CD14-positive monocyte (primary cell): ENCODE data around the gene ALOX5. TPM values are rescaled to one million over a fixed set of nuclear protein-coding genes. Genes with fewer than 3 reads are reported as not detected.

Experiments used
- DNase-seq, 3 donors: peaks; one replicate each; pipeline ENCODE4 v3.0.0-alpha.2; 2011 to 2022
- H2AFZ ChIP-seq: 2 replicates; pipeline ENCODE4 v1.6.0; 2012; ENCODE audit warnings: mild to moderate bottlenecking, low read depth, low read length, inconsistent platforms; ENCODE audit not compliant: insufficient read depth, poor library complexity, severe bottlenecking
- H3K27ac ChIP-seq, 2 donors: 1 replicate in 1 of 2; 2 replicates in 1 of 2; pipeline ENCODE4 v1.5.1; 2012 to 2013; ENCODE audit warnings: low read length in 2 of 2, control low read depth in 1 of 2, inconsistent platforms in 1 of 2, low read depth in 1 of 2, mild to moderate bottlenecking in 1 of 2
- H3K27me3 ChIP-seq, 2 donors: one replicate each; pipeline versions ENCODE4 v1.6.0 to v1.6.1; 2011 to 2013; ENCODE audit warnings: low read length in 2 of 2; ENCODE audit not compliant: control insufficient read depth in 2 of 2, insufficient read depth in 2 of 2
- H3K36me3 ChIP-seq, 2 donors: replicated peaks in 1 of 2; 1 replicate in 1 of 2; 2 replicates in 1 of 2; pipeline versions ENCODE4 v1.5.1 to v1.6.1; 2012 to 2013; ENCODE audit warnings: low read length in 2 of 2, control low read depth in 1 of 2, inconsistent platforms in 1 of 2, mild to moderate bottlenecking in 1 of 2; ENCODE audit not compliant: insufficient read depth in 2 of 2, control insufficient read depth in 1 of 2
- H3K4me1 ChIP-seq, 2 donors: 1 replicate in 1 of 2; 2 replicates in 1 of 2; pipeline versions ENCODE4 v1.5.1 to v1.6.1; 2012 to 2013; ENCODE audit warnings: low read length in 2 of 2, control low read depth in 1 of 2, inconsistent platforms in 1 of 2, mild to moderate bottlenecking in 1 of 2, moderate library complexity in 1 of 2; ENCODE audit not compliant: insufficient read depth in 2 of 2, control insufficient read depth in 1 of 2
- H3K4me2 ChIP-seq: replicated peaks from 2 replicates; pipeline ENCODE3; 2012; ENCODE audit warnings: low read length, moderate library complexity, mild to moderate bottlenecking; ENCODE audit not compliant: poor library complexity, severe bottlenecking; ENCODE audit errors: extremely low read depth
- H3K4me3 ChIP-seq, 3 experiments: fragments of 200-600 bp in 1 of 3; sonication (generic) in 1 of 3; replicated peaks in 1 of 3; 1 replicate in 2 of 3; 2 replicates in 1 of 3; pipeline ENCODE4 v1.5.1; 2011 to 2013; ENCODE audit warnings: low read length in 3 of 3, mild to moderate bottlenecking in 3 of 3, control low read depth in 2 of 3, low read depth in 2 of 3, inconsistent platforms in 1 of 3, moderate library complexity in 1 of 3
- H3K79me2 ChIP-seq: 2 replicates; pipeline ENCODE4 v1.6.0; 2012; ENCODE audit warnings: mild to moderate bottlenecking, control low read depth, inconsistent platforms, low read length, moderate library complexity; ENCODE audit not compliant: insufficient read depth
- H3K9ac ChIP-seq: 2 replicates; pipeline ENCODE4 v1.6.0; 2017; ENCODE audit warnings: low read length, mild to moderate bottlenecking; ENCODE audit not compliant: insufficient read depth, poor library complexity, severe bottlenecking
- H3K9me3 ChIP-seq, 2 donors: replicated peaks in 1 of 2; 1 replicate in 1 of 2; 2 replicates in 1 of 2; pipeline versions ENCODE4 v1.5.1 to v1.6.1; 2012 to 2013; ENCODE audit warnings: low read length in 2 of 2, control low read depth in 1 of 2; ENCODE audit not compliant: control insufficient read depth in 1 of 2, insufficient read depth in 1 of 2
- H4K20me1 ChIP-seq: 2 replicates; pipeline ENCODE4 v1.6.0; 2012; ENCODE audit warnings: mild to moderate bottlenecking, low read length, control low read depth, moderate library complexity; ENCODE audit not compliant: insufficient read depth
- H3K27ac Mint-ChIP-seq, 7 donors: one replicate each; pipeline ENCODE4 v1.8.0; 2020; ENCODE audit warnings: mild to moderate bottlenecking in 7 of 7, mixed read lengths in 7 of 7, moderate library complexity in 6 of 7, inconsistent platforms in 2 of 7
- H3K27me3 Mint-ChIP-seq, 3 donors: one replicate each; pipeline ENCODE4 v1.8.0; 2021 to 2022; ENCODE audit warnings: low read depth in 3 of 3, mild to moderate bottlenecking in 3 of 3, mixed read lengths in 3 of 3, moderate library complexity in 3 of 3, inconsistent platforms in 1 of 3
- H3K36me3 Mint-ChIP-seq, 2 donors: one replicate each; pipeline ENCODE4 v1.8.0; 2020; ENCODE audit warnings: mixed read lengths in 2 of 2, inconsistent platforms in 1 of 2, mild to moderate bottlenecking in 1 of 2
- H3K4me1 Mint-ChIP-seq: one replicate; pipeline ENCODE4 v1.8.0; 2020; ENCODE audit warnings: mild to moderate bottlenecking, mixed read lengths
- H3K4me3 Mint-ChIP-seq, 2 donors: one replicate each; pipeline ENCODE4 v1.8.0; 2020; ENCODE audit warnings: mild to moderate bottlenecking in 2 of 2, mixed read lengths in 2 of 2, moderate library complexity in 1 of 2
- H3K9me3 Mint-ChIP-seq, 7 donors: one replicate each; pipeline ENCODE4 v1.8.0; 2020 to 2022; ENCODE audit warnings: mixed read lengths in 7 of 7, mild to moderate bottlenecking in 6 of 7, moderate library complexity in 6 of 7, inconsistent platforms in 2 of 7
- CTCF ChIP-seq: fragments of 200-600 bp; IDR thresholded peaks from one replicate; pipeline ENCODE4 v1.8.0; 2022; ENCODE audit warnings: antibody characterized with exemption, mild to moderate bottlenecking
- WGBS: methylation state at CpG from one replicate; pipeline ENCODE4 v1.1.5; 2013; ENCODE audit warnings: missing lambda C conversion rate; ENCODE audit not compliant: insufficient coverage; 5-methylcytosine and 5-hydroxymethylcytosine counted together
- intact Hi-C, 2 donors: fragments of 100-400 bp; cut with micrococcal nuclease; formaldehyde crosslinking; loops; one replicate each; pipeline versions ENCODE4 v1.15.0 to v1.15.1; 2023
- polyA plus RNA-seq, 3 donors: library from polyadenylated mRNA; depleted of rRNA in 1 of 3; unstranded in 2 of 3; stranded (reverse) in 1 of 3; fragments of 300-500 nt in 2 of 3; fragments of >200 nt in 1 of 3; fragmentation: Illumina TruSeq in 2 of 3; gene quantifications; 1 replicate in 2 of 3; 2 replicates in 1 of 3; pipeline ENCODE4 v1.2.3, GENCODE V29; 2012 to 2021

The ALOX5 gene
- polyA plus RNA-seq, 3 donors = 223 to 918 (median 272) TPM

GRCh38 chr10:45380903-45381620 lies 7.0 kb downstream of the ALOX5 start:
- 40% methylated on average over 2 of the region's 8 CpGs for WGBS
- Histone ChIP-seq H3K4me2 (peak overlapping the region; percentile 31), H3K9me3 (no peaks in the 10 kb centered on the region), H3K79me2 (peaks cover 67% of the 10 kb centered on the region), H3K36me3 (peaks cover 30 to 43% of the 10 kb centered on the region in 2 donors), H3K27ac (peak overlapping the region; percentile 93 to 100), H4K20me1 (peaks cover 26% of the 10 kb centered on the region), H3K9ac (peak overlapping the region; percentile 88), H3K27me3 (no peaks in the 10 kb centered on the region), H3K4me3 (peak overlapping the region in 1 of 3 experiments; percentile 16), H2AFZ (no peak overlapping the region), H3K4me1 (peaks cover 86 to 92% of the 10 kb centered on the region in 2 donors)
- Mint-ChIP-seq H3K4me3 (peak overlapping the region; percentile 62 to 76), H3K27ac (peak overlapping the region; percentile 97 to 99 (median 99)), H3K36me3 (peaks cover 65 to 73% of the 10 kb centered on the region in 2 donors), H3K27me3 (peaks cover 0 to 2% (median 0%) of the 10 kb centered on the region in 3 donors), H3K9me3 (peaks cover 0 to 4% (median 0%) of the 10 kb centered on the region in 7 donors), H3K4me1 (peaks cover 82% of the 10 kb centered on the region)
- TF ChIP-seq CTCF = no peak
- DNase-seq = peak; percentile 96 to 97 (median 97)
- intact Hi-C loops = loop anchor here in 1 of 2 donors (2.0 to 5.0 kb wide), 2 partner anchors 24 to 36 kb away; no protein-coding TSS in a partner anchor

GRCh38 chr10:45382591-45382990 lies 8.6 kb downstream of the ALOX5 start:
- H3K4me3 ChIP-seq = no peak overlapping the region
- 98% methylated on average over 15 of the region's 17 CpGs for WGBS
- H3K9ac ChIP-seq = no peak overlapping the region
- TF ChIP-seq CTCF = no peak
- DNase-seq = no peak
- peaks cover 43 to 57% of the 10 kb centered on the region in 2 donors for H3K36me3 ChIP-seq
- Mint-ChIP-seq H3K36me3 (peaks cover 69 to 75% of the 10 kb centered on the region in 2 donors), H3K4me3 (no peak overlapping the region), H3K27me3 (peaks cover 0 to 2% (median 2%) of the 10 kb centered on the region in 3 donors), H3K4me1 (peaks cover 76% of the 10 kb centered on the region), H3K9me3 (peaks cover 0 to 7% (median 2%) of the 10 kb centered on the region in 7 donors), H3K27ac (peak overlapping the region; percentile 78 to 99 (median 99))
- no peak overlapping the region for H3K4me2 ChIP-seq
- H3K27me3 ChIP-seq = no peaks in the 10 kb centered on the region
- peak overlapping the region; percentile 60 to 100 for H3K27ac ChIP-seq
- peaks cover 57% of the 10 kb centered on the region for H3K79me2 ChIP-seq
- peaks cover 73 to 79% of the 10 kb centered on the region in 2 donors for H3K4me1 ChIP-seq
- peaks cover 37% of the 10 kb centered on the region for H4K20me1 ChIP-seq
- H2AFZ ChIP-seq = no peak overlapping the region
- intact Hi-C loops = loop anchor here (2.0 to 5.0 kb wide), 2 partner anchors 35 to 38 kb away; no protein-coding TSS in a partner anchor
- H3K9me3 ChIP-seq = no peaks in the 10 kb centered on the region
